ENCODE data around the gene MACROD2.

GRCh38 chr20:15578113-15578512, 1582.8 kb downstream of the MACROD2 start:
- no peak for TF ChIP-seq CTCF (conservative IDR thresholded peaks at IDR 0.05; ENCODE audit: low read depth in 2 of 2)
- no peak for TF ChIP-seq EZH2phosphoT487 (IDR thresholded peaks at IDR 0.05; ENCODE audit: unreplicated experiment)
- no peak for TF ChIP-seq POLR2AphosphoS5 (IDR thresholded peaks at IDR 0.05; ENCODE audit: low read depth)
- no peak for TF ChIP-seq NANOG (IDR thresholded peaks at IDR 0.05; ENCODE audit: borderline replicate concordance)
- TF ChIP-seq REST (IDR thresholded peaks at IDR 0.05; ENCODE audit: unreplicated experiment), result no peak
- no peak for TF ChIP-seq CREB1 (CRISPR knock-in tag; IDR thresholded peaks at IDR 0.05; ENCODE audit: low read depth)
- no peak for TF ChIP-seq JUNB (IDR thresholded peaks at IDR 0.05; ENCODE audit: unreplicated experiment)
- TF ChIP-seq EZH2 (IDR thresholded peaks at IDR 0.05; ENCODE audit: low read depth, unreplicated experiment), result no peak
- no peak for TF ChIP-seq ZNF462 (CRISPR knock-in tag; IDR thresholded peaks at IDR 0.05)
- no peak for TF ChIP-seq ZNF114 (CRISPR knock-in tag; IDR thresholded peaks at IDR 0.05)
- no peak for TF ChIP-seq ZNF331 (CRISPR knock-in tag; IDR thresholded peaks at IDR 0.05; ENCODE audit: low read depth)
- TF ChIP-seq ETS1 (IDR thresholded peaks at IDR 0.05), result no peak

Measured in GM23338 (cell line).